Heart left ventricle (tissue), 16 donors: ENCODE measurements around the gene IL12RB2. TPM values are rescaled to one million over a fixed set of nuclear protein-coding genes. Genes with fewer than 3 reads are reported as not detected.
A peak's percentile ranks its signal among the peaks of the same experiment; 100 is the strongest.

Source experiments
- ATAC-seq, 4 donors: fragments of 200-7000 bp; cut with Tn5 transposase; one replicate each; pipeline ENCODE4 v1.9.1; 2020 to 2022; ENCODE audit warnings: moderate library complexity in 4 of 4, mild to moderate bottlenecking in 3 of 4, moderate number of reproducible peaks in 1 of 4
- DNase-seq, 5 donors: peaks; one replicate each; pipeline ENCODE4 v3.0.0-alpha.2; 2020
- H3K27ac ChIP-seq, 12 donors: fragments of 200-600 bp; sonication (generic) in 4 of 12; one replicate each; pipeline versions ENCODE4 v1.5.0 to v1.8.0; 2016 to 2022; ENCODE audit warnings: mild to moderate bottlenecking in 2 of 12
- H3K27me3 ChIP-seq, 9 donors: fragments of 200-600 bp; sonication (generic) in 2 of 9; one replicate each; pipeline versions ENCODE4 v1.5.1 to v1.8.0; 2016 to 2022; ENCODE audit warnings: mild to moderate bottlenecking in 3 of 9
- H3K36me3 ChIP-seq, 9 donors: fragments of 200-600 bp; sonication (generic) in 2 of 9; one replicate each; pipeline versions ENCODE4 v1.5.0 to v1.8.0; 2018 to 2022; ENCODE audit warnings: mild to moderate bottlenecking in 2 of 9
- H3K4me1 ChIP-seq, 12 donors: fragments of 200-600 bp; sonication (generic) in 4 of 12; one replicate each; pipeline versions ENCODE4 v1.5.0 to v1.8.0; 2016 to 2022; ENCODE audit warnings: mild to moderate bottlenecking in 3 of 12
- H3K4me3 ChIP-seq, 12 donors: fragments of 200-600 bp; sonication (generic) in 4 of 12; one replicate each; pipeline versions ENCODE4 v1.5.0 to v1.8.0; 2017 to 2022; ENCODE audit warnings: mild to moderate bottlenecking in 9 of 12, moderate library complexity in 4 of 12
- H3K9me3 ChIP-seq, 12 donors: fragments of 200-600 bp; sonication (generic) in 4 of 12; one replicate each; pipeline versions ENCODE4 v1.5.0 to v1.8.0; 2016 to 2022; ENCODE audit warnings: mild to moderate bottlenecking in 1 of 12
- CTCF ChIP-seq, 12 donors: fragments of 200-600 bp; sonication (generic) in 4 of 12; IDR thresholded peaks; one replicate each; pipeline versions ENCODE4 v1.5.0 to v1.8.0; 2018 to 2022; ENCODE audit warnings: antibody characterized with exemption in 12 of 12, mild to moderate bottlenecking in 5 of 12
- POLR2A ChIP-seq, 2 donors: fragments of 450-650 bp; IDR thresholded peaks; one replicate each; pipeline ENCODE4 v1.6.1; 2017; ENCODE audit warnings: antibody characterized with exemption in 2 of 2, mild to moderate bottlenecking in 2 of 2, moderate library complexity in 2 of 2
- WGBS, 4 donors: extraction: QIAGEN DNeasy Blood & Tissue Kit in 2 of 4; methylation state at CpG; one replicate each; pipeline versions ENCODE4 v1.1.5 to v1.1.7; 2013 to 2018; 5-methylcytosine and 5-hydroxymethylcytosine counted together
- intact Hi-C, 10 donors: fragments of 100-400 bp; cut with DNase I; formaldehyde crosslinking; loops; one replicate each; pipeline versions ENCODE4 v1.11.1 to v1.14.2; 2022
- long read RNA-seq, 3 donors: library from polyadenylated mRNA; unstranded; transcript quantifications; one replicate each; pipeline ENCODE4 v2.0.0, GENCODE V29; 2020 to 2021
- polyA plus RNA-seq, 2 donors: library from polyadenylated mRNA; stranded (reverse); fragments of 200-250 nt; gene quantifications; one replicate each; pipeline ENCODE4 v1.2.3, GENCODE V29; 2013
- total RNA-seq, 9 donors: library from RNA; depleted of rRNA in 2 of 9; stranded (reverse); fragments of >200 nt in 2 of 9; fragmentation: NEBNext Ultra II Directional in 3 of 9; extraction: Animal tissue kit (Norgen Biotek cat#: 25700) in 3 of 9; gene quantifications; one replicate each; pipeline versions ENCODE4 v1.1.0 to v1.2.4, GENCODE V29; 2016 to 2023
- donor health status: ischemic (EF 13 %, LVEDD 7.1; RV severe dilation, severe dysfunction).
- donor health status: healthy with polysubstance abuse.
- donor health status: DM: no; HTN: yes; CAD: no.
- donor health status: DM: no; HTN: no; CAD: no.
- donor health status: ischemic (EF 25% LVEDD 6.9; RV normal size, moderate dysfunction).
- donor health status: ischemic (EF 25% LVEDD 5.7; RV mildly dilated, moderate dysfunction).
- donor health status: healthy.
- donor health status: DM: yes; HTN: yes; CAD: no.
- donor health status: ischemic (EF 35%, LVEDD 5.7; RV mildly dilated, moderate dysfunction).
- donor health status: nonischemic (EF 11% LVEDD 7.7; RV severe dilation, severe dysfunction).
- donor health status: DM: yes; HTN: yes; CAD: no.
- donor health status: PGD.
- donor health status: ischemic (EF 29% LVEDD 5.4; RV normal size, mild dysfunction).
- donor health status: nonischemic (EF 23%, LVEDD 6.1; RV moderate dilation, normal function).

IL12RB2 gene
- total RNA-seq, result 1 to 10 TPM in 2 of 9 donors, under 1 TPM in 5, not detected in 2; 0.25 to 1.9 (median 0.83) TPM
- under 1 TPM; 0.04 to 0.08 TPM for polyA plus RNA-seq
- long read RNA-seq, donor 1, result 0 reads
- long read RNA-seq, donor 2, result 0 reads
- long read RNA-seq, donor 3, partial matches to known transcripts, result 0 of 1 reads
- long read RNA-seq, donor 3, other reads (novel, unspliced or antisense), result 1 of 1 reads

DNA sequence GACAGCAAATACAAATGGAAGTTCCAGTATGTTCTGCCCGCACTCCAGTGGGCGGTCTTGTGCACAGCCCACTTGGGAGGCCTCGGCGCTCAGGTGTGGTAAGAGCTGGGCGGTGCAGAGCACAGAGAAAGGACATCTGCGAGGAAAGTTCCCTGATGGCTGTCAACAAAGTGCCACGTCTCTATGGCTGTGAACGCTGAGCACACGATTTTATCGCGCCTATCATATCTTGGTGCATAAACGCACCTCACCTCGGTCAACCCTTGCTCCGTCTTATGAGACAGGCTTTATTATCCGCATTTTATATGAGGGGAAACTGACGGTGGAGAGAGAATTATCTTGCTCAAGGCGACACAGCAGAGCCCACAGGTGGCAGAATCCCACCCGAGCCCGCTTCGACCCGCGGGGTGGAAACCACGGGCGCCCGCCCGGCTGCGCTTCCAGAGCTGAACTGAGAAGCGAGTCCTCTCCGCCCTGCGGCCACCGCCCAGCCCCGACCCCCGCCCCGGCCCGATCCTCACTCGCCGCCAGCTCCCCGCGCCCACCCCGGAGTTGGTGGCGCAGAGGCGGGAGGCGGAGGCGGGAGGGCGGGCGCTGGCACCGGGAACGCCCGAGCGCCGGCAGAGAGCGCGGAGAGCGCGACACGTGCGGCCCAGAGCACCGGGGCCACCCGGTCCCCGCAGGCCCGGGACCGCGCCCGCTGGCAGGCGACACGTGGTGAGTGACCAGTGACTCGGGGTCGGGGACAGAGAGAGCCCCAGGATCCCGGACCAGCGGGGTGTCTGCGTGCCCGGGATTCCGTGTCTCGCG, at the start of gene IL12RB2:
Gene IL12RB2, plus strand, starts transcription at position 623 of the 810 bp plus-strand sequence. CDS start 12,496 bp downstream, outside the sequence.
- Histone ChIP-seq H3K27ac (no peak within 1 kb of the TSS), H3K4me1 (peaks cover 0 to 19% (median 0%) of the 10 kb centered on the region in 12 donors), H3K4me3 (peak within 1 kb of the TSS; percentile 23 to 63 (median 44)), H3K36me3 (no peaks in the 10 kb centered on the region), H3K9me3 (no peaks in the 10 kb centered on the region), H3K27me3 (peaks cover 0 to 39% (median 16%) of the 10 kb centered on the region in 9 donors)
- DNase-seq (peak in 3 of 5 donors; percentile 11 to 54 (median 35)), ATAC-seq (peak in 3 of 4 donors; percentile 46 to 74 (median 49))
- TF ChIP-seq POLR2A (IDR thresholded peaks at IDR 0.05), result no peak
- intact Hi-C loops, result no loop called here
- 4 to 7% (median 5%) methylated on average over 35 to 75 of the region's 75 CpGs for WGBS, 4 donors

DNA sequence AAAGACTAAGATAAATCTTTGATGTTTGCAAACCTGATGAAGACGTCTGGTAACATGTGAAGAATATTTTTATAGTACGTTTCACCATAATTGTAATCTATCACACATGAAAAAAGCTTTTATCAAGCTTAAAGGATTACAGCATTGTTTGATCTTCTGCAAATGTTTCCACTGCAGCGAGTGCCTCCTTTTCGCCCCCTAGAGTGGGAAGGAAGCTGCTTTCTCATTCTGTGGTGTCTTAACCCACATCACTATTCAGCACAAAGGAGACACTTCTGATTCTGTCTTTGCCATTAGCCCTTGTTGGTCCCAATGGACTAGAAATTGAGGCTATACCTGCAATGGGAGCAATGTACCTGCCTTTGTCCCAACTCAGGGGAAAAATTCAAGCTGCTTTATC, 46.0 kb upstream of the IL12RB2 start:
- H3K9me3 ChIP-seq, result no peaks in the 10 kb centered on the region
- no peaks in the 10 kb centered on the region for H3K36me3 ChIP-seq
- 43 to 53% (median 48%) methylated on average over 4 of the region's 4 CpGs for WGBS, 4 donors
- H3K4me1 ChIP-seq, result no peaks in the 10 kb centered on the region
- ATAC-seq, result no peak
- no peak for DNase-seq
- H3K27ac ChIP-seq, result no peak overlapping the region
- peaks cover 0 to 3% (median 0%) of the 10 kb centered on the region in 9 donors for H3K27me3 ChIP-seq
- intact Hi-C loops, result no loop called here
- TF ChIP-seq CTCF (IDR thresholded peaks at IDR 0.05), result no peak
- TF ChIP-seq POLR2A (IDR thresholded peaks at IDR 0.05), result no peak
- no peak overlapping the region for H3K4me3 ChIP-seq

DNA sequence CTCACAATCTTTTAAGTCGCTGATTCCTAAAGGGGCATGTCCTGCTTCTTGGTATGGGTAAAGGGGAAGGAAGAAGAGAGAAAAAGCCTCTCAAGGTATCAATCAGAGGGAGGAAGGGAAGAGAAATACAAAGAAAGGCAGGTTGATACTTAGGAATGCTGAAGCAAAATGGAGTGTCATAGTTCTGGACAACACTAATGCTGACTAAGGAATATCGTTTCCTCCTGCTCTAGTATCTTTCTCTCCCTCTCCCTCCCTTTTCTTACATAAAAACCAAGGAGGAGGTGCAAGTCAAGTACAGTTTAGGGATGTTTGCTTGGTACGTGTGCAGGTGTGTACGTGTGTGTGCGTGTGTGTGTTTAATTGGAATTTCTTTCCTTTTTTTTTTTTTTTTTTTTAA, 44.9 kb upstream of the IL12RB2 start:
- Histone ChIP-seq H3K27ac (no peak overlapping the region), H3K4me3 (no peak overlapping the region), H3K9me3 (no peaks in the 10 kb centered on the region), H3K27me3 (peaks cover 0 to 3% (median 0%) of the 10 kb centered on the region in 9 donors), H3K4me1 (no peaks in the 10 kb centered on the region), H3K36me3 (no peaks in the 10 kb centered on the region)
- ATAC-seq, result no peak
- DNase-seq, result no peak
- intact Hi-C loops, result no loop called here
- WGBS, 4 donors, result 87 to 93% (median 89%) methylated on average over 5 of the region's 5 CpGs
- no peak for TF ChIP-seq CTCF (IDR thresholded peaks at IDR 0.05)
- TF ChIP-seq POLR2A (IDR thresholded peaks at IDR 0.05), result no peak

DNA sequence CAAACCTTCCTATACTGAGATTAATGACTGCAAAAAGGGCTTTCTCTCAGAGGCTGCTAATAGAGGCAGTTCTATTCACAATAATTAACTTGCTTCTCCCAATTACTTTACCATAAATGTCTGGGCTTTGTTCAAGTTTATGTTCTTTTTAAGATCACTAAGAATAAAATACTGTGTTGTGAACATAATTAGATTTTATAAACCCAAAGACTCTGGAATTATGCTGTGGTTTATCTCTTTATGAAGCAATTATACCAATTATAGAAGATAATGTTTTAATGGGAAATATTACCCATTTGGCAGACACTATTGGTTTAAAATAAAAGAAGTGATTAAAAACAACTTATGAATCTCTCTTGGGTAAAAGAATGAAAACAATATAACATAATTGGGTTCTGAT, 43.5 kb upstream of the IL12RB2 start:
- peaks cover 0 to 3% (median 0%) of the 10 kb centered on the region in 9 donors for H3K27me3 ChIP-seq
- no peaks in the 10 kb centered on the region for H3K36me3 ChIP-seq
- ATAC-seq, result no peak
- no peaks in the 10 kb centered on the region for H3K9me3 ChIP-seq
- no peak overlapping the region for H3K4me3 ChIP-seq
- intact Hi-C loops, result no loop called here
- no peak overlapping the region for H3K27ac ChIP-seq
- DNase-seq, result no peak
- no peaks in the 10 kb centered on the region for H3K4me1 ChIP-seq
- TF ChIP-seq POLR2A (IDR thresholded peaks at IDR 0.05), result no peak
- TF ChIP-seq CTCF (IDR thresholded peaks at IDR 0.05), result no peak
